GM13976 (cell line): ENCODE measurements around the gene TFPI.

Experiments
- DNase-seq: peaks from one replicate; pipeline ENCODE4 v3.0.0; 2012; ENCODE audit warnings: low spot score
- in situ Hi-C: fragments of 300-500 bp; cut with MboI; formaldehyde crosslinking; loops from one replicate; pipeline ENCODE4 v1.12.0; 2022; ENCODE audit warnings: low sequenced_read_pairs, mixed read lengths, inconsistent platforms; ENCODE audit not compliant: unreplicated experiment
- TF ChIP-seq, protein P1 (sequence below): IDR thresholded peaks from 2 replicates; pipeline ENCODE4 v1.5.1; 2012; ENCODE audit warnings: borderline replicate concordance, mild to moderate bottlenecking; ENCODE audit not compliant: insufficient read depth; ENCODE audit errors: extremely low read depth, missing control alignments, control extremely low read depth

The TFPI gene

DNA sequence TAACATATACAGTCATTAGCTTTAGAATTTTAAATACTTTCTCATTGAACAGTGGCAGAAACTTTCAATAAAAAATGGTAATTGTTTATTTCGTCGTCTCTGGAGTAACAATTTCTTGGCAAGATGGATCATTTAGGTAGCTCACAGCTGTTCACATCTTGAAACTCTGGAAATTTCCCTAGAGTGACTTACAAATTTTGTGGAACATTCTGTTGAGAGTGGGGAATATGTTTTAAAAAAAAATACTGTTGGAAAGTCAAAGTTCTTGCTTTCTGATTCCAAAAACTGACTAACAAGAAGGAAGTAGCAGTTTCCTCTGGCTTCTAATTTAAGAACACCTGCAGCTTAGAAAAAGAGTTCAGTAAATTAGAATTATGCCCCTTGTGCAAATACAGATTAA lies 95.0 kb downstream of the TFPI start:
- DNase-seq = no peak
- in situ Hi-C loops = loop anchor here (25.0 kb wide), 1 partner anchor 572 kb away; no protein-coding TSS in a partner anchor
- TF ChIP-seq, protein P1, sequence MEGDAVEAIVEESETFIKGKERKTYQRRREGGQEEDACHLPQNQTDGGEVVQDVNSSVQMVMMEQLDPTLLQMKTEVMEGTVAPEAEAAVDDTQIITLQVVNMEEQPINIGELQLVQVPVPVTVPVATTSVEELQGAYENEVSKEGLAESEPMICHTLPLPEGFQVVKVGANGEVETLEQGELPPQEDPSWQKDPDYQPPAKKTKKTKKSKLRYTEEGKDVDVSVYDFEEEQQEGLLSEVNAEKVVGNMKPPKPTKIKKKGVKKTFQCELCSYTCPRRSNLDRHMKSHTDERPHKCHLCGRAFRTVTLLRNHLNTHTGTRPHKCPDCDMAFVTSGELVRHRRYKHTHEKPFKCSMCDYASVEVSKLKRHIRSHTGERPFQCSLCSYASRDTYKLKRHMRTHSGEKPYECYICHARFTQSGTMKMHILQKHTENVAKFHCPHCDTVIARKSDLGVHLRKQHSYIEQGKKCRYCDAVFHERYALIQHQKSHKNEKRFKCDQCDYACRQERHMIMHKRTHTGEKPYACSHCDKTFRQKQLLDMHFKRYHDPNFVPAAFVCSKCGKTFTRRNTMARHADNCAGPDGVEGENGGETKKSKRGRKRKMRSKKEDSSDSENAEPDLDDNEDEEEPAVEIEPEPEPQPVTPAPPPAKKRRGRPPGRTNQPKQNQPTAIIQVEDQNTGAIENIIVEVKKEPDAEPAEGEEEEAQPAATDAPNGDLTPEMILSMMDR = no peak

DNA sequence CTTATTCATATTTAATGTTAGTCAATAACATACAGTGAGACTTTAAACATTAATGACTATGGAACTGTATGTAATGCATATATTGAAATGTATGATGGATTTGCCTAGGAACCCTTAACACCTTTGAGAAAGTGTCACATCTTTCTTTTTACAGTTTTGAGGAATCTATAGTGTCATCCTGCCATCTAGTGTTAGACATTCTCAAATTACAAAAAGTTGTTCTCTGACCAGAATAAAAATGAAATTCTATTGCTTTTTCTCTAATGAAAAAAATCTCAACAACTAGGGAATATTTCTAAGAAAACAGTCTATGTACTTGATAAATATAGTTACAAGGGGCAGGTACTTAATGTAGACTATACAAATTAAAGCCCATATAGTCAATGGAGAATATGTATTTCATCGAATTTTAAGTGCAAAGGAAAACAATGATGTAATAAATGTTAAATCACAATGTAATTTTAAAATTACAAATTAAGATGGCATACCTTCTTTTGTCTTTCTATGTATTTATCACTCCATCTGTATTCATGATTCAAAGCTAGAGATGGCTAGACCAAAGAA lies 101.1 kb downstream of the TFPI start:
- peak; percentile 5 for DNase-seq
- in situ Hi-C loops = loop anchor here (25.0 kb wide), 1 partner anchor 566 kb away; no protein-coding TSS in a partner anchor
- TF ChIP-seq, protein P1 = no peak

DNA sequence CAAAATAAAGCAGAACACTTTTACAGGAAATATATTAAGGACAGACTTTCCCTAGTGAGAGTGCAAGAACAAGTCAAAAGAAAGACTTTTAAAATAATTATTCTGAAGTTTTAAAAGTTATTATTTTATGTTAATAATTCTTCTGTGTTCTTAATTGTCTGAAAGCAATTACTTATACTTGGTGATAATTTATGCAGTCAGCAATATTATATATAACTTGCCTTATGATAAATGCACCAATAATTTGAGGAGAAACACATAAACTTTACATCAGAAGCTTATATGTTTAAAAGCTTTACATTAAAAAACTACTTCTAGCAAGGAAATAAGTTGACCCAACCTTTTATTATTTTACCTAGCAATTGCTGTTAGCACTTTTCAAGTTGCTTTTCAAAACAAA lies 102.7 kb downstream of the TFPI start:
- TF ChIP-seq, protein P1 = no peak
- no peak for DNase-seq
- in situ Hi-C loops = loop anchor here (25.0 kb wide), 1 partner anchor 564 kb away; no protein-coding TSS in a partner anchor

DNA sequence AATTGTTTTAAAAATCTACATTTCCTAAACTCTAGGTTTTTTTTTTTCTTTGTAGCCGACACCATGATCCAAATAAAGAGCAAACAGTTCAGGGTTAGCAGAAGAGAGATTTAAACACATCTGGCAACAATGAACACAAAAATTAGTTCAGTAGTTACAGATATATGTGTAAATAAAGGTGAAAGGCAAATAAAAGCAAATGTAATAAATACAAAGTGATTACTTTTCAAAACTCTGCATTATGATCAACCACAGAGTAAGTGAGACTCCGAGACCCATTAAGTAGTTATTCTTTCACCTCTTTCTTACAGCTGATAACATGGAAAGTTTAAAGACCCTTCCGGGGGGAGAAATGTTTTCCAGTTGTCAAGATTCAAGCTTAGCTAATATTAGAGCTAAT lies 106.9 kb downstream of the TFPI start:
- TF ChIP-seq, protein P1 = no peak
- in situ Hi-C loops = loop anchor here (25.0 kb wide), 1 partner anchor 310 kb away; no protein-coding TSS in a partner anchor
- DNase-seq = no peak

DNA sequence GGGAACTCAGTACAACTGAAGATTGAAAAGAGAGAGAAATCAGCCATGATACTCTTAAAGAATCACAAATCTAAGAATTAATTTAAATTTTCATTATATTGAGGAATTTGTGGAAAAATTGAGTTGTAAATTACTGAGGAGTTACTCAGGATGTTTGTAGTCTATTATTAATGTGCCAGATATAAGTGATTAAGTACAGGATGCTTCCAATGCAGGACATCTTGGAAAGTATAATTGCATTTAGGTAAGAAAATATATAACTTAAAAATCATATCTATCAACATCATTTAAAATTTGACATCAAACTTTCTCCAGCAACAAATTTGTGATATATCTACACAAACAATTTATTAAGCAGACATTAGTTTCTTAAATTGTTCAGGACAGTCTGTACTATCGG lies 107.5 kb downstream of the TFPI start:
- TF ChIP-seq, protein P1 = no peak
- no peak for DNase-seq
- in situ Hi-C loops = loop anchor here (25.0 kb wide), 1 partner anchor 309 kb away; no protein-coding TSS in a partner anchor

DNA sequence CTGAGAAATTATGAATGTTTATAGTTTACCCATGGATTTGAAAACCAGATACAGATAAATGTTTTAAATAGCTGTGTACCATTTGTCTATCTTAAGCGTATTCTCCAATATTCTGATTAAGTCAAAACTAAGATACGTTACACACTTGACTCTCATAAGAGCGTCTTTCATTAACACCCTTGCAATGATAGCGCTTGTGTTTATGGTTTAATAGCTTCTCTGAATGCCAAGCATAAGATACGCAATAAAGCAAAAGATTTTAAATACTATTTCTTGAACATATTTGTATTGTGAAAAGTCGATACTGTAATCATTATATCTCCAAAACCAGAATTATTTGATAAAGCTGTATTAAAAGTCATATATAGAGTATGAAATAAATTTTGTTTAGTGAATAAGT lies 109.2 kb downstream of the TFPI start:
- DNase-seq = no peak
- in situ Hi-C loops = loop anchor here (25.0 kb wide), 1 partner anchor 308 kb away; no protein-coding TSS in a partner anchor
- TF ChIP-seq, protein P1 = no peak
